NCI-H2107 treated with DMSO at 0.1 percent for 48 hours (cell line): ENCODE results near the gene MAMLD1.
"Not testable (repeated sequence)": the region's sequence is repeated elsewhere in the genome, so short reads cannot be mapped to it uniquely, and the experiment has no call there.

Experiments used
- DNase-seq: peaks from one replicate; lab custom pipeline; 2025; ENCODE audit not compliant: unreplicated experiment; lab: John Stamatoyannopoulos, UW

The MAMLD1 gene

DNA sequence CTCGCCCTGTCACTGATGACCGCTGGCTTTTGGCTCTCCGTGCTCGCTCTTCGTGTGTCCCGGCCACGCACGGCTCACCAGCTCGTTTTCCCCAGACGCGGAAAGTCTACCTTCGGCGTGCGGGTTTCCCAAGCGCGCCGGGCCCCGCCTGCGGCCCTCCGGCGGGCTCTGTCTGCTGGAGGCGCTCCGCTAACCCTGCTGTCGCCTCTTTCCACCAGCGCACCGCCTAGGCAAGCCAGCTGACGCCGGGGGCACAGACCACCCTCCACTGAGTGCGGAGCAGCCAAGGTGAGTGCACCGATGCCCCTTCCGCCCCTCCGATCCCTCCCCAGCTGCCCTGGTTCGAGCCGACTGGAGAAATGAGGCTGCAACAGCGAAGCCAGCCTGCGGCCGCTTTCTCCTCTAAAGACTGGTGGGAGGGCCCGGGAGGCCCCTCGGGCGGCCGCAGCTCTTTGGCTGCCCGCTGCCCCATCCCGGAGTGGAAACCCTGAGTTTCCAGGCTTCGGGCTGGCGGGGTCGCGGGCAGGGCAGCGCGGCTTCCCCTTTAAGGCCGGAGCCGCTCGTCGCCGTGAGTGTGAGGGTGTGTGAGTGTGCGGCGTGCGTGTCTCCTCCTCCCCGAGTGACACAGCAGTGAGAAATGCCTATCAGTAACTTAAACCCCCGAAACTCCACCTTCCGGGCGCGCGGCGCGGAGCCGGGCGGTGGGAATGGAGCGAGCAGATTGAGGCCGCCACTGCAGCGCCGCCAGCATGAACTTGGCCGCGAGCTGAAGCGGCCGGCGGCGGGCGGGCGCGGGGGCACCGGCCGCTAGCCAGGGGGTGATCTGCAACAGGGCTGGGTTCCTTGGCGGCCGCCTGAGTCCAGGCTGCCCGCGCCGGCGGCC lies at the start of gene MAMLD1:
Gene MAMLD1 (plus strand): TSS at position 719 of the 883 bp plus-strand sequence. CDS start 82,200 bp downstream, outside the sequence.
- no peak for DNase-seq

DNA sequence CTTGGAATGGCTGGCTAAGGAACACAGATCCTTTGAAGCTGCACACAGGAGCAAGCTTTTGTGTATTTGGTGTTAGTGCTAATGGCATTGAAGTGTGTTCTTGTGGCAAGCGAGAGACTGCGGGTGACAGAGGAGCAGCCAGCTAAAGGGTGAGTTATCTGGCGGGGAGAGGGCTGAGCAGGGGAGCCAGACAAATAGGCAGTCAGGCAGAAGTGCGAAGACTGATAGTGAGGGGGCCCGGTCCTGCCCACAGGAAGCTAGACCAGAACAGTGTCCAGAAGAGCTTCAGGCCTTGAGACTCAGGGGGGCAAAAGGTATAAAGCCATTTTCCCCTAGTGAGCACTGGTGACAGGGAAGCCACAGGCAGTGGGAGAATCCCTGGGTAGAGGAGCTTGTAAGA lies 49.6 kb upstream of the MAMLD1 start:
- no peak for DNase-seq

- DNase-seq: no peak
Measured at GRCh38 chrX:150314186-150314585, 48.9 kb upstream of the MAMLD1 start.

DNA sequence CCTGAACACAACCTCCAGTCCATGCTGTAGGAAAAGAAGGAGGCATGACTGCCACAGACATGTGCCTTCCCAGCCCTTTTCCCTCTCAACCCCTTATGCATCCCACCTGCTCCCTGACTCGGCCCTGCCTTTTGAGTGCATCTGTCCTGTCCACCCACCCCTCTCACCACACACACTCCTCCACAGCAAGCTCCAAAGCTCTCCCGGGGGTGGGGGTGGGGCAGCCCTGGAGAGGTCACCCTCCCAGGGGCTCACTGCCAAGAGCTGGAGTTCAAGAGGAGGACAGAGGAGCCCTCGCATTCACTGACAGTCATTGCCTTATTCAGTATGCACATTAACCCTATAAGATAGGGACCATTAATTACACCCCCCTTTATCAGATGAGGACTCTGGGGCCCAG lies 46.6 kb upstream of the MAMLD1 start:
- DNase-seq: no peak

DNA sequence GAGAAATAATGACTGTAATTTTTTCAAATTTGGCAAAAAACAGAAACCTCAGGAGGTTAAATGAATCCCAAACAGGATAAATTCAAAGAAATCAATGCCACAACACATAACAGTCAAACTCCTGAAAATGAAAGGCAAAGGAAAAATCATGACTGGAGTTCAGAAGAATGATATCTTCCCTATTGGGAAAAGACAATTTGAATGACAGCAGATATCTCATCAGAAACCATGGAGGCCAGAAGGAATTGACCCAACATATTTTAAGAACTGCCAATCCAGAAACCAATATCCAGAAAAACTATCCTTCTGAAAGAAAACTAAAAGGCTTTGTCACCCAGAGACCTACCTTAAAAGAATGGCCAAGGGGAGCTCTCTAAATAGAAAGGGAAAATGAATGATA lies 40.1 kb upstream of the MAMLD1 start:
- DNase-seq: no peak

DNA sequence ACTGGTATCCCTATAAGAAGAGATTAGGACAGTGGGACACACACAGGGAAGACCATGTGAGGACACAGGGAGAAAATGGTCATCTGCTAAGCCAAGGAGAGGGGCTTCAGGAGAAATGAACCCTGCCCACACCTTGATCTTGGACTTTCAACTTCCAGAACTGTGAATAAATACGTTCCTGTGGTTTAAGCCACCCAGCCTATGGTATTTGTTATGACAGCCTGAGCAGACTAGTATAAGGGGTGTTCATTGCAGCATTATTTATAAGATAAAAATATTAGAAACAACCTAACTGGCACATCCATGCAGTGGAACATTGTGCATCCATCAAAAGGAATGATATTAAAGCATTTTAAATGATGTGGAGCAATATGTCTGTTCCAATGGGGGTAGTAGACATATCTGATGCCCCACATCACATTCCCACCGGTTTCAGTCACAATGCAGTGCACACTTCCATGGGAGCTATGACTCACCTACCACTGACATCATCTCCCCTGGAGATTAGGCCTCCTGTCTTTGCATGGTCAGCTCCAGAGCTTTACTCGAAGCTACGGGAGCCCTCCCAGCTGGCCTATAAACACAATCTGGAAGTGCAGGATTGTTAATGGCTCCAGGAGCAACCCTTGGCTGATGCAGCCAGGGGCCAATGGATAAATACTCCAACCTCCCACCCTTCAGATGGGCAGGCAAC lies 38.9 kb upstream of the MAMLD1 start:
- no peak for DNase-seq

DNA sequence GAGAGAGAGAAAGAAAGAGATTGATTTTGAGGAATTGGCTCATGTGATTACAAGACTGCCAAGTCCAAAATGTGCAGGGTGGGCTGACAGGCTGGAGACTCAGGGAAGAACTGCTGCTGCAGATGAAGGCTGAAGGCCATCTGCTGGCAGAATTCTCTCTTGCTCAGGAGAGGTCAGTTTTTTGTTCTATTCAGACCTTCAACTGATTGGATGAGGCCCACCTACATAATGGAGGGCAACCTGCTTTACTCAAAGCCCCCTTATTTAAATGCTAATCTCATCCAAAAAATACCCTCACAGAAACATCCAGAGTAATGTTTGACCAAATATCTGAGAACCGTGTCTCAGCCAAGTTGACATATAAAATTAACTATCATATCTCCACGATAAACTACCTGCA lies 38.2 kb upstream of the MAMLD1 start:
- DNase-seq: no peak

GRCh38 chrX:150326541-150327247 lies 36.4 kb upstream of the MAMLD1 start:
- no peak for DNase-seq

GRCh38 chrX:150329282-150329681 lies 33.8 kb upstream of the MAMLD1 start:
- no peak for DNase-seq

GRCh38 chrX:150329868-150330267 lies 33.2 kb upstream of the MAMLD1 start:
- no peak for DNase-seq

- DNase-seq: no peak
Measured at GRCh38 chrX:150332023-150332422, 31.1 kb upstream of the MAMLD1 start.

- no peak for DNase-seq
Measured at GRCh38 chrX:150334100-150334499, 29.0 kb upstream of the MAMLD1 start.

- DNase-seq: no peak
Measured at GRCh38 chrX:150334981-150335380, 28.1 kb upstream of the MAMLD1 start.

DNA sequence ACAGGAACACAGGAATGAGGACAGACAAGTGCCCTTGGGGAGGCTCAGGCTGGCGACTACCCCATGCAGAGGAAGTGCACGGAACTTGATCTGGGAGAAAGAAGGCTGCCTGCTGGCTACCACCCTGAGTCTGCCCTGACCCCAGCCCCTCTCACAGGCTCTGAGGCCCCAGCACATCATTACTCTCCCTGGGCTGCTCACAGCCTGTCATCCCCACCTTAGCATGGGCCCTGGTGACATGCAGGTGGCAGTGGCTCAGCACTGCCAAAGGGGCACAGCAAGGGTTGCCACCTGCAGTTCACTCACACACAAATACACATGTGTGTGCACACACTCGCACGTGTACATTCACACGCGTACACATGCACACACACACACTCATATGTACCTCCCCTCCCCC lies 26.1 kb upstream of the MAMLD1 start:
- no peak for DNase-seq

- no peak for DNase-seq
Measured at GRCh38 chrX:150337536-150337935, 25.6 kb upstream of the MAMLD1 start.

DNA sequence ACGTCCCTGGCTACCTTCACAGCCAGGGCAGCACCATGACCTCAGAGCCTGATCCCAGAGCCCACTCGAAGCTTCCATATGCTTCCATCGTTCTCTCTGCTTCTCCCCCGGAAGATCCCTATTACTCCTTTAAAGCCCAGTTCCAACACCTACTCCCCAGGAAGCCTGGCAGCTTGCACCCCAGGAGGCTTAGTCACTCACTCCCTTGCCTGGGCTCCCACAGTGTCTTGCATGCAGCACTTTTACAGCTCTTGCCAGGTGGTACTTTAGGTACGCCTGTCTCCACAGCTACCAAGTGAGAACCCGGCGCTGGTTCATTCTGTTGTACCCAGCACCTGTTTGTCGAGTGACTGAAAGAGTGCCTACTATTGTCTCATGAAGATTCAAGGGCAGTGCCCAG lies 24.5 kb upstream of the MAMLD1 start:
- DNase-seq: no peak

DNA sequence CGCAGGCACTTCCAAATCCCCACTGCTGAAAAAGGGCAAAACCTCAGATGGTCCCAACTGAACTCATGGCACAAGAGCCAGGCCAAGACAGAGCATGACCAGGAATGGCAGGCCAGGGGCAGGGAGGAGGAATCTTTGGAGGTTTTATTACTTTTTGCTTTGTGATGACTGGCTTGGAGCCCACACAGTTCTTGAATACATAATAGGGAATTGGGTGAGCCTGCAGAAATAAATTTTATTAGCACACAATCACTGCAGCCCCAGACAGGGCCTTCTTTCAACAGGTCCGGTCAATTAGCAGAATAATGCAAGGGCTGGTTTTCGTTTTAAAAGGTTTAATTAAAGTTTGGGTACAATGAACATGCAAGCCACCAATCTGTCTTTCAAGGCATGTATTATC lies 23.4 kb upstream of the MAMLD1 start:
- no peak for DNase-seq

DNA sequence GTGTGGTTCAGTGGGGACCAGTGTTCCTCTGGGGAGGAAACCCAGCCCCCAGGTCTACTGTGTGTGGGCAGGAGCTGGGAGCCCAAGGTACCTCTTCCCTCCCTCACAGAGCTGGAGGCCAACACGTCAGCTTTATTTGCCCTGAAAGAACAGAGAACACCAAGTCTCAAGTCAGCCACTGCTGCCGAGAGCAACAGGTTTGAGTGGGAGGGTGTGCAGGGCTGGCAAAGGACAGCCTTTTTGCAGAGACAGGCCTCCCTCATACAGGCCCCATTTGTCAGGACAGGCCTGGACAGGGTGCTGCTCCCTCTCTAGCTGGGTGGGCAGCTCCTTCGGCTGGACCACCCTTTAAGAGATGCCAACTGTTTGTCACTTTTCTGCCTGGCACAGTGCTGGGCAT lies 22.8 kb upstream of the MAMLD1 start:
- DNase-seq: not testable (repeated sequence)

- DNase-seq: no peak
Measured at GRCh38 chrX:150347471-150347870, 15.6 kb upstream of the MAMLD1 start.

GRCh38 chrX:150348365-150348764 lies 14.8 kb upstream of the MAMLD1 start:
- no peak for DNase-seq

GRCh38 chrX:150352114-150352513 lies 11.0 kb upstream of the MAMLD1 start:
- DNase-seq: no peak

DNA sequence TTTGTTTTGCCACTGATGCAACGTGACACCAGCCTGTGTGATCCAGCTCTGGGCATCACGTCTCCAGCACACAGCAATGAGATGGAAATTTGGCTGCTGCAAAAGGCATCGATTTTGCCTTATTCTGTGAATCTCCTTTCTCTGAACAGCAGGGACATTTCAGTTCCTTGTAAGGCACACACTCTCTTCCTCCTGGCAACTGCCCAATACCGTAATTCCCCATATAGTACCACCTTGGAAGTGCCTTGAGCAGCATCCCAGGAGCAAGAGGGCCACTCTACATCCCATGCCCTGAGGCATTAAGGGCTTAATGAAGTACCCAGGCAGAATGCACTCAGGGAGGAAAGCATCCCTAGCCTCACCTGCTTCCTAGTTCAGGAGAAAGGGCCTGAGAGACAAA lies 10.5 kb upstream of the MAMLD1 start:
- no peak for DNase-seq
